Keratinocyte (primary cell): ENCODE results near the gene GCA. TPM values are rescaled to one million over a fixed set of nuclear protein-coding genes. Genes with fewer than 3 reads are reported as not detected.

Source experiments
- DNase-seq: peaks from one replicate; pipeline ENCODE4 v3.0.0-alpha.2; 2011; ENCODE audit warnings: low read depth, missing footprints, low spot score
- FAIRE-seq: peaks from 2 replicates; lab custom pipeline; 2011; peaks lifted over from hg19 to GRCh38; lab: Jason Lieb, UNC
- H2AFZ ChIP-seq: 2 replicates; pipeline ENCODE4 v1.6.0; 2012; ENCODE audit warnings: low read length, control low read depth, inconsistent platforms; ENCODE audit not compliant: control insufficient read depth
- H3K27ac ChIP-seq: 2 replicates; pipeline ENCODE4 v1.5.1; 2011; ENCODE audit warnings: low read length; ENCODE audit not compliant: control insufficient read depth, insufficient read depth
- H3K27me3 ChIP-seq: 3 replicates; pipeline ENCODE4 v1.6.0; 2011; ENCODE audit warnings: low read length; ENCODE audit not compliant: control insufficient read depth, insufficient read depth; ENCODE audit errors: extremely low read depth
- H3K36me3 ChIP-seq, 2 experiments: 2 replicates in 1 of 2; 3 replicates in 1 of 2; pipeline ENCODE4 v1.5.1; 2011; ENCODE audit warnings: low read length in 2 of 2, mild to moderate bottlenecking in 1 of 2; ENCODE audit not compliant: control insufficient read depth in 2 of 2, insufficient read depth in 2 of 2; ENCODE audit errors: extremely low read depth in 1 of 2
- H3K4me1 ChIP-seq: 3 replicates; pipeline ENCODE4 v1.5.1; 2011; ENCODE audit warnings: low read length; ENCODE audit not compliant: control insufficient read depth, insufficient read depth; ENCODE audit errors: extremely low read depth
- H3K4me2 ChIP-seq: 3 replicates; pipeline ENCODE4 v1.6.0; 2011; ENCODE audit warnings: low read depth, low read length; ENCODE audit not compliant: control insufficient read depth, insufficient read depth; ENCODE audit errors: extremely low read depth
- H3K4me3 ChIP-seq, 3 experiments: fragments of 200-600 bp in 1 of 3; sonication (generic) in 1 of 3; 2 replicates in 2 of 3; 3 replicates in 1 of 3; pipeline ENCODE4 v1.5.1; 2011 to 2016; ENCODE audit warnings: low read length in 3 of 3, mild to moderate bottlenecking in 3 of 3, control low read depth in 2 of 3, inconsistent platforms in 1 of 3, low read depth in 1 of 3, mixed read lengths in 1 of 3, mixed run types in 1 of 3, moderate library complexity in 1 of 3; ENCODE audit not compliant: control insufficient read depth in 2 of 3, insufficient read depth in 2 of 3; ENCODE audit errors: extremely low read depth in 1 of 3
- H3K79me2 ChIP-seq: 2 replicates; pipeline ENCODE4 v1.6.0; 2012; ENCODE audit warnings: low read length; ENCODE audit not compliant: control insufficient read depth, insufficient read depth
- H3K9ac ChIP-seq: 3 replicates; pipeline ENCODE4 v1.6.0; 2011; ENCODE audit warnings: low read length; ENCODE audit not compliant: control insufficient read depth, insufficient read depth; ENCODE audit errors: extremely low read depth
- H3K9me1 ChIP-seq: 3 replicates; pipeline ENCODE4 v1.6.0; 2011; ENCODE audit warnings: low read length; ENCODE audit not compliant: control insufficient read depth, insufficient read depth; ENCODE audit errors: extremely low read depth
- H3K9me3 ChIP-seq: 2 replicates; pipeline ENCODE4 v1.5.1; 2012; ENCODE audit warnings: low read depth, low read length; ENCODE audit not compliant: control insufficient read depth
- H4K20me1 ChIP-seq: 3 replicates; pipeline ENCODE4 v1.6.0; 2011; ENCODE audit warnings: low read length; ENCODE audit not compliant: control insufficient read depth, insufficient read depth; ENCODE audit errors: extremely low read depth
- CTCF ChIP-seq, 3 experiments: IDR thresholded peaks in 1 of 3; conservative IDR thresholded peaks in 1 of 3; optimal IDR thresholded peaks in 1 of 3; 2 replicates in 2 of 3; 3 replicates in 1 of 3; pipeline versions ENCODE3 to v1.5.1; 2011; ENCODE audit warnings: low read length in 3 of 3, mild to moderate bottlenecking in 3 of 3, moderate library complexity in 2 of 3, control low read depth in 1 of 3, inconsistent platforms in 1 of 3; ENCODE audit not compliant: insufficient read depth in 2 of 3; ENCODE audit errors: extremely low read depth in 1 of 3
- EZH2 ChIP-seq: IDR thresholded peaks from one replicate; pipeline ENCODE4 v1.6.1; 2012; ENCODE audit warnings: inconsistent platforms, mild to moderate bottlenecking, low read length, moderate library complexity
- dilution Hi-C: fragments of 300-500 bp; cut with MboI; formaldehyde crosslinking; loops from one replicate; pipeline ENCODE4 v1.7.0; 2020; ENCODE audit warnings: low sequenced_read_pairs; ENCODE audit not compliant: extremely low pct_ligation_motif_present
- polyA plus RNA-seq, 5 experiments: library from polyadenylated mRNA; depleted of rRNA in 3 of 5; stranded (reverse) in 3 of 5; stranded (forward) in 1 of 5; unstranded in 1 of 5; fragments of >200 nt; gene quantifications; 1 replicate in 1 of 5; 2 replicates in 3 of 5; 3 replicates in 1 of 5; pipeline versions ENCODE4 v1.2.1 to v1.2.3, GENCODE V29; 2011 to 2012; ENCODE audit warnings: missing spikeins in 2 of 5, low read depth in 1 of 5, low replicate concordance in 1 of 5

GCA gene
- polyA plus RNA-seq, 1 donor (not counting 4 experiments of a cell fraction or from before 2014, with no cell fraction given): 10.0 TPM

DNA sequence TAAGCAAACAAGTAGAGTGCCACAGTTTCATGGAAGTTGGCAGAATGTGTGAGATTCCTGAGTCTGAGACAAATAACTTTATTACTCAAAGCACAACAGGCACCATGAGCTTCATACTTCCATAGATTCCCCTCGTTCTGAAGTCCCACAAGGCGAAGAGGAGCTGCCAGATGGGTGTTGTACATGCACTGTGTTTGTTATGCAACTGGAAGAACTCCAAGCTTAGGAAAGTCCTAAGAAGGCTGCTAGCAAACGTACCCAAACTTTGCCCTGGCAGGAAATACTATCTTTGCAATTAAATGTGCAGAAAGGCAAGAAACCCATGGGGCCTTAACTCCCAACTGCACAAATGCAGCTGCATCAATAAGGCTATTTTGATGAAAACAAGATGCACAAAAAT is 1.6 kb upstream of the GCA start:
- no peaks in the 10 kb centered on the region for H3K27me3 ChIP-seq
- dilution Hi-C loops: no loop called here
- H2AFZ ChIP-seq: no peak overlapping the region
- H3K9ac ChIP-seq: no peak overlapping the region
- no peaks in the 10 kb centered on the region for H3K79me2 ChIP-seq
- H3K4me3 ChIP-seq: no peak overlapping the region
- no peak overlapping the region for H3K27ac ChIP-seq
- H3K9me3 ChIP-seq: no peaks in the 10 kb centered on the region
- H3K4me1 ChIP-seq: peaks cover 4% of the 10 kb centered on the region
- DNase-seq (no peak), FAIRE-seq (no peak)
- no peaks in the 10 kb centered on the region for H3K9me1 ChIP-seq
- no peak overlapping the region for H3K4me2 ChIP-seq
- no peaks in the 10 kb centered on the region for H3K36me3 ChIP-seq
- TF ChIP-seq EZH2: no peak
- no peak for TF ChIP-seq CTCF (optimal IDR thresholded peaks at IDR 0.05 in 1 of 3, IDR thresholded peaks at IDR 0.05 in 1 of 3, conservative IDR thresholded peaks at IDR 0.05 in 1 of 3; ENCODE audit: extremely low read depth in 1 of 3, insufficient read depth in 2 of 3, low read length in 3 of 3)
- no peaks in the 10 kb centered on the region for H4K20me1 ChIP-seq

DNA sequence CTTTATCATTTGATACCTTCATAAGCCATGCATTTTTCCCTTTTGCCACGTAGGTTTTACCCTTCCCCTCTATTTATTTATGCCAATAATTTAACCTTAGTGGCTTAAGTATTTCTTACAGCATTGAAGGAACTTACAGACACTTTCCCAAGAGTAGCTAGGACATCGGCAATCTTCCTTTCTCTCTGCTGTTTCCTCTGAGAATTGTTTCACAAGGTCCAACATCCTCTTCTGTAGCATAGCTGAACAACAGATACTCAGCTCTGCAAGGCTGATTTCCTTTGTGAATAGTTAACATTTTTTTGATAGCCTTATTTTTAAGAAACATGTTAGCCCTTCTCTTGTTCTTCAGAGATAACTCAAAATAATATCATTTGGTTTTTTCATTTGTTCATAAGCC is 1.1 kb upstream of the GCA start:
- no peaks in the 10 kb centered on the region for H3K27me3 ChIP-seq
- H3K36me3 ChIP-seq: no peaks in the 10 kb centered on the region
- no peak overlapping the region for H3K4me2 ChIP-seq
- no peak overlapping the region for H3K9ac ChIP-seq
- no peak for FAIRE-seq
- H3K27ac ChIP-seq: no peak overlapping the region
- no peaks in the 10 kb centered on the region for H3K9me3 ChIP-seq
- H3K4me1 ChIP-seq: peaks cover 4% of the 10 kb centered on the region
- no peaks in the 10 kb centered on the region for H3K79me2 ChIP-seq
- H2AFZ ChIP-seq: no peak overlapping the region
- dilution Hi-C loops: no loop called here
- DNase-seq: no peak
- H4K20me1 ChIP-seq: no peaks in the 10 kb centered on the region
- H3K4me3 ChIP-seq: no peak overlapping the region
- H3K9me1 ChIP-seq: no peaks in the 10 kb centered on the region
- no peak for TF ChIP-seq EZH2
- no peak for TF ChIP-seq CTCF (optimal IDR thresholded peaks at IDR 0.05 in 1 of 3, IDR thresholded peaks at IDR 0.05 in 1 of 3, conservative IDR thresholded peaks at IDR 0.05 in 1 of 3; ENCODE audit: extremely low read depth in 1 of 3, insufficient read depth in 2 of 3, low read length in 3 of 3)
